Measurements from ENCODE around the gene IKZF1. TPM values are rescaled to one million over a fixed set of nuclear protein-coding genes. Genes with fewer than 3 reads are reported as not detected.

Gene IKZF1
- total and polyA plus RNA-seq, 9 of the 15 experiments (the other 6 are each of a cell fraction or from before 2014, with no cell fraction given), result 12.6 to 85.3 (median 44.7) TPM

GRCh38 chr7:50355817-50356178 lies 51.3 kb downstream of the IKZF1 start (continued):
- TF ChIP-seq, protein P1, sequence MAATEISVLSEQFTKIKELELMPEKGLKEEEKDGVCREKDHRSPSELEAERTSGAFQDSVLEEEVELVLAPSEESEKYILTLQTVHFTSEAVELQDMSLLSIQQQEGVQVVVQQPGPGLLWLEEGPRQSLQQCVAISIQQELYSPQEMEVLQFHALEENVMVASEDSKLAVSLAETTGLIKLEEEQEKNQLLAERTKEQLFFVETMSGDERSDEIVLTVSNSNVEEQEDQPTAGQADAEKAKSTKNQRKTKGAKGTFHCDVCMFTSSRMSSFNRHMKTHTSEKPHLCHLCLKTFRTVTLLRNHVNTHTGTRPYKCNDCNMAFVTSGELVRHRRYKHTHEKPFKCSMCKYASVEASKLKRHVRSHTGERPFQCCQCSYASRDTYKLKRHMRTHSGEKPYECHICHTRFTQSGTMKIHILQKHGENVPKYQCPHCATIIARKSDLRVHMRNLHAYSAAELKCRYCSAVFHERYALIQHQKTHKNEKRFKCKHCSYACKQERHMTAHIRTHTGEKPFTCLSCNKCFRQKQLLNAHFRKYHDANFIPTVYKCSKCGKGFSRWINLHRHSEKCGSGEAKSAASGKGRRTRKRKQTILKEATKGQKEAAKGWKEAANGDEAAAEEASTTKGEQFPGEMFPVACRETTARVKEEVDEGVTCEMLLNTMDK (IDR thresholded peaks at IDR 0.05; ENCODE audit: borderline replicate concordance, insufficient read depth, low read depth, low read length, poor library complexity, severe bottlenecking), result no peak
- TF ChIP-seq, protein P2, sequence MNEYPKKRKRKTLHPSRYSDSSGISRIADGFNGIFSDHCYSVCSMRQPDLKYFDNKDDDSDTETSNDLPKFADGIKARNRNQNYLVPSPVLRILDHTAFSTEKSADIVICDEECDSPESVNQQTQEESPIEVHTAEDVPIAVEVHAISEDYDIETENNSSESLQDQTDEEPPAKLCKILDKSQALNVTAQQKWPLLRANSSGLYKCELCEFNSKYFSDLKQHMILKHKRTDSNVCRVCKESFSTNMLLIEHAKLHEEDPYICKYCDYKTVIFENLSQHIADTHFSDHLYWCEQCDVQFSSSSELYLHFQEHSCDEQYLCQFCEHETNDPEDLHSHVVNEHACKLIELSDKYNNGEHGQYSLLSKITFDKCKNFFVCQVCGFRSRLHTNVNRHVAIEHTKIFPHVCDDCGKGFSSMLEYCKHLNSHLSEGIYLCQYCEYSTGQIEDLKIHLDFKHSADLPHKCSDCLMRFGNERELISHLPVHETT (CRISPR knock-in tag; conservative IDR thresholded peaks at IDR 0.05 in 1 of 2, IDR thresholded peaks at IDR 0.05 in 1 of 2), result peak in 1 of 2 experiments; percentile 64; a peak in 2 of 4 replicates
- TF ChIP-seq, protein P3, sequence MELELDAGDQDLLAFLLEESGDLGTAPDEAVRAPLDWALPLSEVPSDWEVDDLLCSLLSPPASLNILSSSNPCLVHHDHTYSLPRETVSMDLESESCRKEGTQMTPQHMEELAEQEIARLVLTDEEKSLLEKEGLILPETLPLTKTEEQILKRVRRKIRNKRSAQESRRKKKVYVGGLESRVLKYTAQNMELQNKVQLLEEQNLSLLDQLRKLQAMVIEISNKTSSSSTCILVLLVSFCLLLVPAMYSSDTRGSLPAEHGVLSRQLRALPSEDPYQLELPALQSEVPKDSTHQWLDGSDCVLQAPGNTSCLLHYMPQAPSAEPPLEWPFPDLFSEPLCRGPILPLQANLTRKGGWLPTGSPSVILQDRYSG (tag; conservative IDR thresholded peaks at IDR 0.05; ENCODE audit: low read depth), result no peak; the same call in 1 of the 2 replicates
- TF ChIP-seq SMAD3 (CRISPR knock-in tag; conservative IDR thresholded peaks at IDR 0.05) (no peak), POU5F1 (IDR thresholded peaks at IDR 0.05; ENCODE audit: borderline replicate concordance, low read depth, low read length, partially characterized antibody) (no peak), ZNF436 (CRISPR knock-in tag; IDR thresholded peaks at IDR 0.05) (no peak), RFX7 (CRISPR knock-in tag; IDR thresholded peaks at IDR 0.05) (no peak), ZFPM2 (CRISPR knock-in tag; IDR thresholded peaks at IDR 0.05) (no peak), CBFB (CRISPR knock-in tag; IDR thresholded peaks at IDR 0.05) (no peak), TARDBP (IDR thresholded peaks at IDR 0.05) (peak; percentile 67), KLF1 (tag; IDR thresholded peaks at IDR 0.05) (no peak), ASH1L (IDR thresholded peaks at IDR 0.05; ENCODE audit: borderline replicate concordance, low read depth, partially characterized antibody) (no peak), HNRNPUL1 (IDR thresholded peaks at IDR 0.05; ENCODE audit: low read length) (no peak), ZNF655 (CRISPR knock-in tag; IDR thresholded peaks at IDR 0.05) (no peak), L3MBTL2 (IDR thresholded peaks at IDR 0.05) (peak; percentile 86), AFF1 (IDR thresholded peaks at IDR 0.05; ENCODE audit: low read depth in 1 of 2, partially characterized antibody in 2 of 2) (no peak), TSC22D4 (tag; IDR thresholded peaks at IDR 0.05) (no peak), KLF13 (tag; IDR thresholded peaks at IDR 0.05; ENCODE audit: borderline replicate concordance, low read depth) (no peak), KDM2B (CRISPR knock-in tag; IDR thresholded peaks at IDR 0.05) (no peak)
